GM12872 (cell line): ENCODE results near the gene GLB1L2.

Experiments used
- TF ChIP-seq, protein P1 (sequence below): IDR thresholded peaks from 3 replicates; pipeline ENCODE4 v1.5.1; 2011; ENCODE audit warnings: low read depth, mild to moderate bottlenecking, low read length, moderate library complexity; ENCODE audit not compliant: insufficient read depth

Gene GLB1L2

DNA sequence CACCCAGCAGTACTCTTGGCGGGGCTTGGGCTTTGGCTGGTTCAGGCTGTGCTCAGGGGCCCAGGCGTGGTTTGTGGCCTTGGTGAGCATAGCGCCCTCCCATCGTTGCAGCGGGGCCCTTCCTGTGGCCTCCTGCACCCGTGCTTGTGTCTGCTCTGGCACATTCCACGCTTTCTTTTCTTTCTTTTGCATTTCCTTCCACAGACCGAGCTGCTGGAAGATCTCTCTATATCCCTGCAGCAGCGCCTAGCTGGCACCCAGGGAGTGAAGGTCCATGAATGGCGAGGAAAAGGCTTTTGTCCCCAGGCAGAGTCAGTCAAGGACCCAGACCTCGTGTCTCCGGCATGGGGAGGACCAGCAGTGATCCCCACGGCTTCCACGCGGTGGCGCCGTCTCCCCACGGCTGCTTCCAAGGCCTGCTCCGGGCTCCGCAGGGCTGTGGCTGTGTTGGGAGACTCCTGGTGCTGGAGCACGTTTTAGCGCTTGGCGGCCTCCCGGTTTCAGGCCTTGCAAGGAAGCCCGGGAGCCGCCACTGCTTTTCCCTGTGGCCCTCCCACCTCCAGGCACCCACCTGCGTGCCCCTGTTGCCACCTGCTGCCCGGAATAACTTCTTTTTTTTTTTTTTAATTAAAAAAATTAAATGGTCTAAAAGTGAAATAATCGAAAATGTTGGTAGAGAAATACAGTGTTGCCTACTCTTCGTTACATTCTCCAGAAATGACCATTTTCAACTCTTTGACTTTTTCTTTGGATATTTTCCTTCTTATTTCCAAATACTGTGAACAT is 28.5 kb downstream of the GLB1L2 start:
- TF ChIP-seq, protein P1, sequence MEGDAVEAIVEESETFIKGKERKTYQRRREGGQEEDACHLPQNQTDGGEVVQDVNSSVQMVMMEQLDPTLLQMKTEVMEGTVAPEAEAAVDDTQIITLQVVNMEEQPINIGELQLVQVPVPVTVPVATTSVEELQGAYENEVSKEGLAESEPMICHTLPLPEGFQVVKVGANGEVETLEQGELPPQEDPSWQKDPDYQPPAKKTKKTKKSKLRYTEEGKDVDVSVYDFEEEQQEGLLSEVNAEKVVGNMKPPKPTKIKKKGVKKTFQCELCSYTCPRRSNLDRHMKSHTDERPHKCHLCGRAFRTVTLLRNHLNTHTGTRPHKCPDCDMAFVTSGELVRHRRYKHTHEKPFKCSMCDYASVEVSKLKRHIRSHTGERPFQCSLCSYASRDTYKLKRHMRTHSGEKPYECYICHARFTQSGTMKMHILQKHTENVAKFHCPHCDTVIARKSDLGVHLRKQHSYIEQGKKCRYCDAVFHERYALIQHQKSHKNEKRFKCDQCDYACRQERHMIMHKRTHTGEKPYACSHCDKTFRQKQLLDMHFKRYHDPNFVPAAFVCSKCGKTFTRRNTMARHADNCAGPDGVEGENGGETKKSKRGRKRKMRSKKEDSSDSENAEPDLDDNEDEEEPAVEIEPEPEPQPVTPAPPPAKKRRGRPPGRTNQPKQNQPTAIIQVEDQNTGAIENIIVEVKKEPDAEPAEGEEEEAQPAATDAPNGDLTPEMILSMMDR: peak; percentile 92

DNA sequence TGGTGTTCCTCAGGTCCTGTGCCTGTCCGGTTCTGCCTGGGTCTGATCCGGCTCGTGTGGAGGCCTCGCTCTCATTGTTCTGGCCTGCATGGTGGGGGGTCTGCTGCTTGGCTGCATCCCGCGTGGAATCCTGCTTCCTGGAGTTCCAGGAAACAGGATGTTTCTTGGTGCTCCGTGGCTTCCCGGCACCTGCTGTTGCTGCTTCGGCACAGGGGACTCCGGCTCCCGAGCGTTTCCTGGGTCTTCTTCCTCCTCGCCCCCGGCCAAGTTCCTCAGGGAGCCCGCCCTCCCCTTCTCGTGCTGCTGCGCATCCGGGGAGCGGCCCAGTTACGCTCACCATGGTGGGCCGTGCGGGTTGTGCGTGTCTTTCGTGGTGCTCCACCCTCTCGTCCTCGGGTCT is 29.9 kb downstream of the GLB1L2 start:
- TF ChIP-seq, protein P1: no peak

DNA sequence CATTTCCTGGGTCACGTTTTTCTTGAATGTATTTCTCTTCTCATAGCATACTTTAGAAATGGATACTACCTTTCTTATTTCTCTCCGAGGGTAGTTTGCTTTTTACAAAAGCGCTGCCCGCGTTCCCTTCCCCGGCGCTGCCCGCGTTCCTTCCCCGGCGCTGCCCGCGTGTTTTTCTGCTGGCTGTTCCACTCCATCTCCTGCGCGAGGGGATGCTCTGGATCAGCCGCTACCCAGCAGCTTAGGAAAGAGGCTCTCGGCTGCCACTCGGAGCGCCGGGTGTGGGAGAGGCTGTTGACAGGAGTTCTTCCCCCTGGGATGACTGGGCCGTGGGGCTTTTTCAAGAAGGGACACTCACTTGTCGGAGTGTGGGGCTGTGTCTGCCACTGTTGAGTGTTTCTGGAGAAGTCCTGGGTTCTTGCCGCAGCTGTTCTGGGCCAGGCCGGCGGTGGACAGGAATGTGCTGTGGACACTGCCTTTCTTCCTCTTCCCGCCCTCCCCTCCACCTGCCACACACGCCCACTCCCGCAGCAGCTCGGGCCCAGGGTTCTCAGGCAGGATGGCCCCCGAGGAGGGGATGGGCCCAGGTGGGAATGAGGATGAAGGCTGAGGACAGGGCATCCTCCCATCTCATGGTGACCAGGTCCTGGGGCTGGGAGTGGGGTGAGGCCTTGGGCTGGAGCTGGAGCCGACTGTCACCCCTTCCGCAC is 30.6 kb downstream of the GLB1L2 start:
- TF ChIP-seq, protein P1: no peak

DNA sequence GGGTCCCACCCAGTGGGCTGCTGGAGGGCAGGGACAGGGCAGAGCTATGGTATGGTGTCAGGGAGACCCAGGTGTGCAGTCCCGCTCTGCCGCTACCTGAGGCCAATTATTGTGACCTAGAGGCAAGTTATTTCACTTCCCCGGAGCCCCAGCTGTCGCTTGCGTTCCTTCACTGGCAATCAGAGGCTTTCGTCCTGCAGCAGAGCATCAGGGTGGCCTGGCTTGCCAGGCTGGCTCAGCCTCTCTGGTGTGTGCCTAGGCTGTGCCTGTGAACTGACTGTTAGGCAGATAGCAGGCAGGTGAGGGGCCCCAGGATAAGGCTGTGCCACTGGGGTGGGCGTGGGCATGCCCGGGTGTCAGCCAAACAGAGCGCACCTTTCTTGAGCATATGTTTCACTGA is 31.4 kb downstream of the GLB1L2 start:
- TF ChIP-seq, protein P1: no peak

DNA sequence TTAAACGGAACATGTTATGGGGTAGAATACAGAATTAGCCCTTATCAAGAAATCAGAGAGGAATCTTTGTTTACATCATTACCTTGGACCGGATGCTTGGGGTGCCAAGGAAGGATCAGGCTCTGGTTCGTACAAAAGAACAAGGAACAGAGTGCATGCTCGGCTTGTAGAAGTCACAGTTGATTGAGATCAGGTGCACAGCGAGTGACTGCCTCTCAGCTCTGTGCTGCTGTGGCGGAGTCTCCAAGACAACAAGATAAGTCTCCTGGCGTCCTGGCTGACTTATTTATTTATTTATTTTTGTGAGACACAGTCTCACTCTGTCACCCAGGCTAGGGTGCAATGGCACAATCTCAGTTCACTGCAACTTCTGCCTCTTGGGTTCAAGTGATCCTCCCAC is 31.8 kb downstream of the GLB1L2 start:
- TF ChIP-seq, protein P1: no peak

DNA sequence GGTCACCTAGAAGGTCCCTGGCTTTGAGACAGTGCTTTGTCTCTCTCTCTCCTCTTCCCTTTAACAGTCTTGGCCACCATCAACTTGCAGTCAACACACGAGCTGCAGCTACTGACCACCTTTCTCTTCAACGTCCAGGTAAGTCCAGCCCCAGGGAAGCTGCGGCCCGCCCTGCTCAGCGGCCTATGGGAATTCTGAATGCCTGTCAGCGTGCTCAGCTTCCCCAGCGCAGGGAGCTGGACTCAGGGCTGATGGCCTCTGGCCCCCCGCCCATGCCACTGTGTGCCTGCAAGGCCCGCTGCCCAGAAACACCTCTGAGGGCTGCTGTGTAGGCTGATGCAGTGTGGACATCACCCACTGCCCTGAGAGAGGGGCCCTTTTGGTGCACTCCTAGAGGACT is 32.5 kb downstream of the GLB1L2 start:
- TF ChIP-seq, protein P1: no peak

DNA sequence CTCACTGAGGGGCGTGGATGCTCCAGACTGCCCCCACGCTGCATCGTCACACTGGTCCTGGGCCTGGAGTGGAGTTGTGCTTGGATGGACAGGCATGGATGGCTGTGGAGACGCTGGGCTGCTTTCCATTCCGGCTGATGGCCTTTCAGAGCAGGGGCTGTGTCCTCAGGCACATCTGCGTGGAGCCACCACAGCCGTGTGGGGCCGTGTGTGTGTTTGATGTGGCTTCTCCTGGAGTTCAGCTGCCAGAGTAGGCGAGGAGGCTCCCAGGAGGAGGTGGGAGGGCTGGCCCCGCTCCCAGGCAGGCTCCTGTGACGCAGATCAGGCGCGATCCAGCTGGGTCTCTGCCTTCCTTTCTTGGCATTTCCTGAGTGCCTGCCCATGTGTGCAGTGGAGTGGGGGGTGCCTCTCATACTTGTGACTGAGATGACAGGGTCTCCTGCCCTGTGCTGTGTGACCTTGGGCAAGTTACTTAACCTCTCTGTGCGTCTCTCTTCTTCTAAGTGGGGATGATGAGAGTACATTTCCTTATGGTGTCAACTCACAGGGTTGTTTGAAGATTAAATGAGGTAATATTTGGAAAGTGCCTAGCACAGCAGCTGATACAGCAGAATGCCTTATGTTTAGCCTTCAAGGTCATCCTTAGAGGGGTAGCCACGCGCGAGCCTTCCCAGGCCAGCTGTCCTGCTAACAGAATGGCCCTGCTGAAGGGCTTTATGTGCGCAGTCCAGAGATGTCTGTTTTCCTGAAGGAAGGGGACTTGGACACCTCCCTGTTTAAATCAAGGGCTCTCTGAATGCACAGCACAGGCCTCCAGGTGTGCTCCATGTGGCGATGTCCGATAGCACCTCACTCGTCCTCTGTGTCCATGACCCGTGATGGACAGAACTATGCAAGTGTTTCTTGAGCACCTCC is 33.5 kb downstream of the GLB1L2 start:
- TF ChIP-seq, protein P1: no peak
